ENCODE results near the gene SPIB.
A peak's percentile ranks its signal among the peaks of the same experiment; 100 is the strongest.
"Not testable (repeated sequence)": the region's sequence is repeated elsewhere in the genome, so short reads cannot be mapped to it uniquely, and the experiment has no call there.

The SPIB gene
- 0 to 0.55 (median 0.07) reads per million in 17 experiments for total RNA-seq

DNA sequence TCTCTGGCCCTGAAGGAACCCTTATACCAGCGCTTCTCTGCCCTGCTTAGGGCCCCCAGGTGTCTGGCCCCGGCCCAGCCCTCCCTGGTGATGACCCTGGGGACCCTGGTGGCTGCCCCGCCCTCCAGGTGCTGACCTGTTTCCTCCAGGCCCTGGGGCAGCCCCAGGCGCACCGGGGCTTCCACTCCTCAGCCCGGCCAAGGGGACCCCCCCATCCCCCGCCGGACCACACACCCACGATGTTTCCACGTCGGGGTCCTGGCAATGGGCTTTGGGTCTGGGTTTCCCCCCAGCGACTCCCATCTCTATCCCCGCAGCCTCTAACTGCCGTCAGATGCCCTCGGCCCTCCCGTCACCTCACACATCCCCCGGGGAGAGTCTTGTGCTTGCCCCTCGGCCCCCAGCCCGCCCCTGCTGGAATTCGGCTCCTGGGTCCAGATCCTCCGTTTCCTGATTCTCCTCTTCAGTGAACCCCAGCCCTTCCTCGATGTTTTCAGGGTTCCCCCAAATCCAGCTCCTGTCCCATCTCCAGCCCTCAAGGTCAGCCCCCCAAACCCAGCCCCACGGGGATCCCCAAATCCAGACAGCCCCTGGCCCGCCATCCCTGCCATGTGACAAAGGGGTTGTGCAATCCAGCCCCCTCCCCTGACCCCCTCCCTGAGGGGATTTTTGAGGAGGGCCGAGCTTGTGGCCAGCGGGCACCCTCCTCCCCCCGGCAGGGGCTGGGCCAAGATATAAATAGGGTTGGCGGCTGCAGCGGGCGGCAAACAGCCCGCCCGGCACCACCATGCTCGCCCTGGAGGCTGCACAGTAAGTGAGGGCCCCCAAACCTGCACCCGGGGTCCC is at the start of gene SPIB:
Gene SPIB, plus strand, starts transcription at position 763 of the 846 bp plus-strand sequence. Its CDS starts 25 bp downstream, at position 788.
- DNase-seq, result peak in 1 of 4 experiments; percentile 11

DNA sequence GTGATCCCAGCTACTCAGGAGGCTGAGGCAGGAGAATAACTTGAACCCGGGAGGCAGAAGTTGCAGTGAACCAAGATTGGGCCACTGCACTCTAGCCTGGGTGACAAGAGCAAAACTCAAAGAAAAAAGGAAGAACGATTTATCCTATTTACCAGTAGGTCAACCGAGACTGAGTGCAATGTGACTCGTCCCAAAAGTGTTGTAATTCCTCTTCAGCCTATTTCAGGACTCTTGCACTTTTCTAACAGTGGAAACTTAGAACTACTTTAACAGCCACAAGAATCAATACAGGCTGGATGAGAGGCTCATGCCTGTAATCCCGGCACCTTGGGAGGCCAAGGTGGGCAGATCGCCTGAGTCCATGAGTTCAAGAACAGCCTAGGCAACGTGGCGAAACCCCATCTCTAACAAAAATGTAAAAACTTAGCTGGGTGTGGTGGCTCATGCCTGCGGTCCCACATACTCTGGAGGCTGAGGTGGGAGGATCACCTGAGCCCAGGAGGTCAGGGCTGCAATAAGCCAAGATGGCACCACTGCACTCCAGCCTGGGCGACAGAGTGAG is 46.7 kb upstream of the SPIB start:
- DNase-seq, result peak; percentile 48 to 84 (median 70)

DNA sequence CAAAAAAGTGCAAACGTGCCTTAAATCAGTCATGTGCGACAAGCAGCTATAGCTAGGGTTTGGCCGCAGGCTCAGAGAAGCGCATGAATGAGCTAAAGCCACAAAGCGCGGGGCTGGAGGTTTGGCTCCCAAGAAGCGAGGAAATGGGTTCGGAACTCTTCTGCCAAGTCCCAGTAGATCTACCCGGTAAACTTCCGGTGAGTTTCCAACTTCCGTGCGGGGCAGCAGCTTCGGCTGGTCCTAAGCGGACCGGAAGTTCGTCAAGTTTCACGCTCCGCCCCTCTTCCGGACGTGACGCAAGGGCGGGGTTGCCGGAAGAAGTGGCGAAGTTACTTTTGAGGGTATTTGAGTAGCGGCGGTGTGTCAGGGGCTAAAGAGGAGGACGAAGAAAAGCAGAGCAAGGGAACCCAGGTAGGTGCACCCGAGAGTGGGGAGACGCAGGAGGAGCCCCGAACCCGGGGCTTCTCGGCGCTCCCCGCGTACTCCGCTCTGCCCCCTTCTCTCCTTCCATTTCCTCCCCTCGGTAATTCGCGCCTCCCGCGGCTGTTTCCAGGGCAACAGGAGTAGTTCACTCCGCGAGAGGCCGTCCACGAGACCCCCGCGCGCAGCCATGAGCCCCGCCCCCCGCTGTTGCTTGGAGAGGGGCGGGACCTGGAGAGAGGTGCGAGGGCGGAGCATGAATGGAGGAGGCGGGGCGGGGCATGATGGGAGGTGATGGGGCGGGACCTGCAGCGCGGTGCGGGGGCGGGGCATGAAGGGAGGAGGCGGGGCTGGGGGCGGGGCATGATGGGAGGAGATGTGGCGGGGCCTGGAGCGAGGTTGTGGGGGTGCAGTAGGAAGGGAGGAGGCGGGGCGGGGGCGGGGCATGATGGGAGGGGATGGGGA is 42.3 kb upstream of the SPIB start, which contains the start of gene NR1H2:
Gene NR1H2, plus strand, starts transcription at position 292 of the 885 bp plus-strand sequence. CDS start 1,149 bp downstream, outside the sequence.
- DNase-seq, result peak; percentile 98 to 99 (median 98)

DNA sequence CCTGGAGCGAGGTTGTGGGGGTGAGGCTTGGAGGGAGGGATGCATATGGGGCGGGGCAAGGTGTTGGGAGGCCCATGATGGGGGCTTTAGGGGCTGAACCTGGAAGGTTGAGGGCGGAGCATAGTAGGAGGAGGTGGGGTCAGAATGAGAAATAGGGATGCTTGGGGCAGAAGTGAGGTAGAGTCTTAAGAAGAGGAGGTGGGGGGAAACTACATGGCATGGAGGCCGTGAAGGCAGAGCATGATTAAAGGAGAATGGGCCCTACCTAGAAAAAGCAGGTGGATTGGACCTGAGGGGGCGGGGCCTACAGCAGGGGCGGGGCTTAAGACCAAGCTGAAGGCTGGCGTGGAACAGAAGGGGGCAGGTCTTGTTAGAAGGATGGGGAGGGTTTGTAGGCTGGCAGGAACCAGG is 41.7 kb upstream of the SPIB start:
- DNase-seq, result no peak

DNA sequence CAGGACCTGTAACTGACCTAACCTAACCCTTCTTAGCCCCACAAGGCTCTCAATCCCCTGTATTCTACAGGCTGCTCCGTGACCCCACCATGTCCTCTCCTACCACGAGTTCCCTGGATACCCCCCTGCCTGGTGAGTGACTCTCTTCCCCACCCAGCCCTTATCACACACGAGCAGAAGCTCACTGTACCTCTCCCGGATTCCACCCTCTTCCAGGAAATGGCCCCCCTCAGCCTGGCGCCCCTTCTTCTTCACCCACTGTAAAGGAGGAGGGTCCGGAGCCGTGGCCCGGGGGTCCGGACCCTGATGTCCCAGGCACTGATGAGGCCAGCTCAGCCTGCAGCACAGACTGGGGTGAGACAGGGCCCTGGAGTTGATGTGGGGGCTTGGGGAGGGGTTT is 41.2 kb upstream of the SPIB start:
- DNase-seq, result no peak

- DNase-seq, result no peak
Measured at GRCh38 chr19:50378169-50378862, 40.4 kb upstream of the SPIB start.

DNA sequence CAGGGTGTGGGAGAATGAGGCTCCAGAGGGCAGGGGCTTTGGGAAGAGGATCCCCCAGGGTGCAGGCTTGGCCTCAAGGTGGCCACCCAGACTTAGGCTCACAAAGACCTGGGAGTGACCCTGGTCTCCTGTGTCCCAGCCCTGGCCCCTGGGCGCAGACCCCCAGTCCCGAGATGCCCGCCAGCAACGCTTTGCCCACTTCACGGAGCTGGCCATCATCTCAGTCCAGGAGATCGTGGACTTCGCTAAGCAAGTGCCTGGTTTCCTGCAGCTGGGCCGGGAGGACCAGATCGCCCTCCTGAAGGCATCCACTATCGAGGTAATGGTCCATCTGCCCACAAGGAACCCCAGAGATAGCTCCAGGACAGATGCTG is 39.9 kb upstream of the SPIB start:
- DNase-seq, result no peak

DNA sequence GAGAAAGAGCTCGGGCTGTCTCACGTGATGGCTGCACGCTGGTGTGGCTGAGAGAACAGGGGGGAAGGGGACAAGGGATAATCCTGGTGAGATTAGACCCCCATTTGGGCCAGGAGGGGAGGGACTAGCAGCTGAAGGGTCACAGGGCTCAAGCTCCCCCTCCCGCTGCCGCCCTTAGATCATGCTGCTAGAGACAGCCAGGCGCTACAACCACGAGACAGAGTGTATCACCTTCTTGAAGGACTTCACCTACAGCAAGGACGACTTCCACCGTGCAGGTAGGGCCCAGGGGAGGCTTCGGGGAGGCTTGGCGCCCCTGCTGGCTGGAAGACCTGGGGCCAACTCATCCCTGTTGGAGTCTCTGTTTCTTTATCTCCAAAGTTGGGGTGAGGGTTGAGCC is 39.1 kb upstream of the SPIB start:
- DNase-seq, result no peak

DNA sequence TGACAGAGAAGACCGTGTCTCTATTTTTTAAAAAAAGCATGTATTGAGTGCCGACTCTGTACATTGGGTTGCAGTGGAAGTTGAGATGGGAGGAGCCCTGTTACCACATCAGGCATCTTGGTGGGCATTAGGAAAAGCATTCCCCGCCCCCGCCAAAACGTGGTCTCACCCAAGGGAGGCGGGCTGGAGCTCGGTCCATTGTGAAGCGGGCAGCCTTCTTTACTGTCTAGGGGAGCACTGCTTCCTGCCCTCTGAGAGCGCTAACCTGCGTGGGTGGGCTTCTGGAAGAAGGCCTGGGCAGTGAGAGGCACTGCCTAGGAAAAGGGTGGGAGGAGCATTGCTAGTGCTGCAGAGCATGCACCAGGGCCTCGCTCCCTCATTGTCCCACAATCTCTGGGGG is 38.6 kb upstream of the SPIB start:
- DNase-seq, result no peak

DNA sequence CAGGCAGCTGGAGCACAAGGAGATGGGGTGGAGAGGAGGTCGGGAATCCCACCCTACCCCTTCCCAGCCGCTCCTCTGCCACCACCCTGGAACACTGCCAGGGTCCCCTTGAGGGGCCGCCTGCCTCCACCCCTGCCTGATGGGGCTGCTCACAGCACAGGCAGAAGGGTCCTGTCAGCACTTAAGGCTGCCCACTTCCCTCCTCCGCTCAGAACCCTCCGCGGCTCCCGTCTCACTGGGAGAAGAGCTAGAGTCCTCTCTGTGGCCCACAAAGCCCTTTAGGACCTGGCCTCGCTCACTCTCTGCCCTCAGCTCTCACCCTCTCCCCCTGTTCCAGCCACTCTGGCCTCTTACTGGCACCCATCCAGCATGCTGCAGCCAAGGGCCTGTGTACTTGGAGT is 38.0 kb upstream of the SPIB start:
- no peak for DNase-seq

DNA sequence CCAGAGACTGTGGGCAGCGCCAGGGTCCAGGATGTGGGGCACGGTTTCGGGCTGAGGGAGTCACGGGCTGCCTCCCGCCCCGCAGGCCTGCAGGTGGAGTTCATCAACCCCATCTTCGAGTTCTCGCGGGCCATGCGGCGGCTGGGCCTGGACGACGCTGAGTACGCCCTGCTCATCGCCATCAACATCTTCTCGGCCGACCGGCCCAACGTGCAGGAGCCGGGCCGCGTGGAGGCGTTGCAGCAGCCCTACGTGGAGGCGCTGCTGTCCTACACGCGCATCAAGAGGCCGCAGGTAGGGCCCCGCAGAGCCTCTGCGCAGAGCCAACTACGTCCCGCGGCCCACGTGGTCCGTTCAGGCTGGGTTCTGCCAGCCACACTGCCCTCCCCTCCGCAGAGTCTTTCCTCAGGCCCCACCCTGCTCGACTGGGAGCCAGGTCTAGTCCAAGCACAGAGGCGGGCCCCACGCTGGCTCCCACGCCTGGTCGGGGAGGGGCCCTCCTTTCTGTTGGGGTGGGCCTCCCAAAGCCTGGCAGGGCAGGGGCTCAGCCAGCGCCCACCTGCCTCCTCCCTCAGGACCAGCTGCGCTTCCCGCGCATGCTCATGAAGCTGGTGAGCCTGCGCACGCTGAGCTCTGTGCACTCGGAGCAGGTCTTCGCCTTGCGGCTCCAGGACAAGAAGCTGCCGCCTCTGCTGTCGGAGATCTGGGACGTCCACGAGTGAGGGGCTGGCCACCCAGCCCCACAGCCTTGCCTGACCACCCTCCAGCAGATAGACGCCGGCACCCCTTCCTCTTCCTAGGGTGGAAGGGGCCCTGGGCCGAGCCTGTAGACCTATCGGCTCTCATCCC is 36.6 kb upstream of the SPIB start:
- DNase-seq, result no peak

DNA sequence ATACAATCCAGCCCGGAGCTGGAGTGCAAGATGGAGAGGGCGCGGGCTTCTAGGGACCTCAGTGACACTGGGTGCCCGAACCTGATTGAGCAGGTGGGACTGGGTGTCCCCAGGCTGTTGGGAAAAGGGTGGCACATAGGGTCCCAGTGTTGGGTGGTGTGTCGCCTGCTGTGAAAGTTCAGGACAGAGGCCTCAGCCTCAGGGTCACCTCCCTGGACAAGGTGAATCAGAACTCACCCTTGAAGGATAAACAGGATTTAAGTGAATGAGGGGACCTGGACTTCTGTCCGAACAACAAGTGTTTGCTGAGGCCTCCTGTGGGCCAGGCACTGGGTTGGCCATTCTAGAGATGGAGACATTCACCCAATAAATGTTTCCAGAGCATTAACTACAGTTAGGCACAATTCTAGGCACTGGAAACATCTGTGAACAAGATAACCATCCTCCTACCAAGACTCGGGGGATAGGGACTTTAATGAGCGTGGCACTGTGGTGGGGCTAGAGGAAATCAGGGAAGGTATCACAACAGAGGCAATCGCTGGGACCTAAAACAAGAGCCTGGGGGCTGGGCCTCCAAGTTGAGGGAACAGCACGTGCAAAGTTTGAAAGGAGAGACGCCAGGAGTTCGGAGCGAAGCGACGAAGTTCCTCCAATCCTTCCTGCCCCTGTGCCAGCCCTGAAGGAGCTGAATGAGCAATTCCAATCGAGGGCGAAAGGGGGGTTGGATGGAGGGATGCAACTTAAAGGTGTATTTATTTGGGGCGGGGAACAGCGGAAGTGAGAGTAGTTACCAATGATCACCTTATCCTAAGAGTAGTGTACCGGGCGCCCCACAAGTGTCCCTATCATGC is 35.5 kb upstream of the SPIB start:
- peak in 1 of 4 experiments; percentile 10 for DNase-seq

DNA sequence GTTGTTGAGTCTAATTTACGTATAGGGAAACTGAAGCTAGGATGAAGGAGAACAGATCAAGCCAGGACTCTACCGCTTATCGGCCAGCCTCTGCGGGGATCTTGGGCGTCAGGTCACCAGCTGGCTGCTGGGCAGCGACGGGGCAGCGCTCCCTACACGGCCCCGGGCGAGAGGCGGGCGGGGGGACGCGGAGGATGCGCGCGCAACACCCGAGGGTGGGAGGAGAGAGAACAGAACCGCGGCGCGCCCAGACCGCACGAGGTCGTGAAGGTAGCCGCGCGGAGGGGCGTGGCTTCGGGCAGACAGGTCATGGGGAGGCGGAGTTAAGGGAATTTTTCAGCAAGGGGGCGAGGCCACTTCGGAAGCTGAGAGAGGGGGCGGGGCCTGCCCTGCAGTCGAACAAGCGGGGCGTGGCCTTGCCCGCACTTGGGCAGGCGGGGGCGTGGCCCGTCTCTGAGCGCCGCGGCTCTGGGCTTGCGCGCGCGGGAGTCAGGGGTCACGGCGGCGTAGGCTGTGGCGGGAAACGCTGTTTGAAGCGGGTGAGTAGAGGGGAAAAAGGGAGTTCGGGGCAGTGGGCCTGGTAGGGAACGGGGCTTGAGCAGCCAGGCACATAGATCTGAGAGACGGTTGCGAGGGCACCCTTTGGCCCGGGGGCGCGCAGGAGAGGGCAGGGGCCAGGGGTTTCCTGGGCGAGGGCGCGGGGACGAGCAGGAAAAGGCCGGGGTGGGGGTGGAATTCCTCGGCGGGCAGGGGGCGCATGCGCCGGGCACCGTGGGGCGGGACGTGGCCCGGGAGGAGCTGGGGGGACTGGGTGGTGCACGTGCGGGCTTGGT is 34.7 kb upstream of the SPIB start, which contains the start of gene POLD1:
Gene POLD1, plus strand, starts transcription at position 496 of the 833 bp plus-strand sequence. CDS start 14,505 bp downstream, outside the sequence.
- peak; percentile 98 to 100 (median 98) for DNase-seq

- DNase-seq, result peak; percentile 78 to 92 (median 90)
Measured at GRCh38 chr19:50384685-50385535, 33.8 kb upstream of the SPIB start.

- peak; percentile 79 to 91 (median 88) for DNase-seq
Measured at GRCh38 chr19:50387176-50387867, 31.4 kb upstream of the SPIB start.

- no peak for DNase-seq
Measured at GRCh38 chr19:50387868-50388245, 30.9 kb upstream of the SPIB start.

- DNase-seq, result not testable (repeated sequence)
Measured at GRCh38 chr19:50390295-50390694, 28.4 kb upstream of the SPIB start.

GRCh38 chr19:50390952-50391351 is 27.8 kb upstream of the SPIB start:
- DNase-seq, result not testable (repeated sequence)
